Activated T-cell treated with anti-CD3 and anti-CD28 coated beads for 1 hour (primary cell): ENCODE data around the gene AGPAT4.

ENCODE experiments used
- DNase-seq: peaks from one replicate; pipeline ENCODE4 v3.0.0-alpha.2; 2020; ENCODE audit warnings: low read depth

AGPAT4 gene

DNA sequence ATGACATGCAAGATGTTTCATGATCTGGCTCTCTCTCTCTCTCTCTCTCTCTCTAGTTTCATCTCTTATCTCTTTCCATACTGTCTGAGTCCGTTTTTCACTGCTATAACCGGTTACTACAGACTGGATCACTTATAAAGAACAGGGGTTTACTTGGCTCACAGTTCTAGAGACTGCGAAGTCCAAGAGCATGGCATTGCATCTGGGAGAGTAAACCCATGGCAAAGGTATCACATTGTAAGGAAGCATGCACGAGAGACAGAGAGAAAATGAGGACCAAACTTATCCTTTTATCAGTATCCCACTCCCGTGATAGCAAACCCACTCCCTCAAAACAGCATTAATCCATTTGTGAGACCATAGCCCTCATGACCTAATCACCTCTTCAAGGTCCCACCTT lies 7.2 kb upstream of the AGPAT4 start:
- DNase-seq, result no peak

DNA sequence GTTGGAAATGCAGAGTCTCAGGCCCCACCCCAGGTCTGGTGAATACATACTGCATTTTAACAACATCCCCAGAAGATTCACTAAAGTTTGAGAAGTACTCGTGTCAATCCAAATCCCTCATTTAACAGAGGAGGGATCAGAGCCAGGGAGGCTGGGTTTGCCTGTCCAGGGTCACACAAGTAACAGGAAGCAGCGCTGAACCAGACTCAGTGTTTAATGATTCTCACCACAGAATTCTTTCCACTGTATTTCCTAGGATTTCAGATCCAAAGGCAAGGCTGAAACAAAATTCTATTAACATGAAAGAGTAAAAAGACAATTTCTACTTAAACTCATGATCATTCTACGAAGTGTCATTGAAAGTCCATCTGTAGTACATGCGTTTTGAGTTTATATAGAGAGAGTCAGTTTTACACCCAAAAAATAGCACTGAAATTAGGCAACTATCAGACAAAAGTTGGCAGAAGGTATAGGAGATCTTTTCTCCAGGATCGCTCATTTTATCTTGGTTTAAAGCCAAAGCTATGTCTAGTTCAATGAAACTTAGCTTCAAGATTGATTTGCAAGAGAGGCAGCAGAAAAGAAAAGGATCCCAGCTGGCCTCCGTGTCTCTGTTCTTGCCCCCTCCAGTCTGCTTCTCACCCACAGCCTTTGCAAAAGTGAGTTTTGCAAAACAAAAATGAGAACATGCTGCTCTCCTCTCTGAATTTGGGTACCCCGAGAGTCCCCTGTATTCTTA lies 6.0 kb upstream of the AGPAT4 start:
- no peak for DNase-seq

DNA sequence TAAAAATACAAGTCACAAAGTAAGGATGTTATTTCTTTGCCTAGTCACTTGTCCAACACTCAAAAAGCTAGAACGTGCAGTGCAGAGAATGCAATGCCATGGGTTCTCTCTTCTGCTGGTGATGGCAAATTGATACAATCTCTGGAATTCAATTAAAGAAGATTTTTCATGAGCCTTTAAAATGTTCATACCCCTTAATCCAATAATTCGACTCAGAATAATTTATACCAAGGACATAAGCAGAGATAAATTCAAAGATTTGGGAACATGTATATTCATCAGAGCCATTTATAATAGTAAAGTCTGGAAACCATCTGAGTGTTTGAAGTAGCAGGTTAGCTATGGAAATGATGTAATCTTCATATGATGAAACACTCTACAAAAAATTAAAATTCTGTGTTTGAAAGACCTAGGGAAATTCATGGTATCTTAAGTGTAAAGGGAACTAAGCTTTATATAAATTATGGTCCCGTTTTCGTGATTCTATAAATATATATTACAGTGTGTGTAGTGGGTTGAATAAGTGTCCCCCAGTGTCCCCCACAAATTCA lies 2.8 kb upstream of the AGPAT4 start:
- no peak for DNase-seq

DNA sequence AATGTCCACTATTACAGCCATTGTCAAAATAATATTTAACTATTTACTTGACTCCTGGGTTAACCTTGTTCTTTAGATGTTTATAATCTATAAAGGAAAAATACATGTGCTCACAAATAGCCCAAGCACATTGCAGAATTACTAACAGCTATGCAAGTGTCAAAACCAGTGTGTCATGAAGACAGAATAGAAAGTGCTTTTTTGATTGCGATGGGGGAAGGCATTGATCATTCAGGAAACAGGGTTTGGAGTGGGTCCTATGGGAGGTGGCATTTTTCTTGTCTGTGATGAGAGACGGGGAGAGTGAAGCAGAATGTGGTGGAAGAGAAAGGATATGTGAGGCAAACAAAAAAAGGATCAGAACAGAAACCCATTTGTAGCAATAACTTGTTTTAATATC lies 1.0 kb upstream of the AGPAT4 start:
- no peak for DNase-seq

DNA sequence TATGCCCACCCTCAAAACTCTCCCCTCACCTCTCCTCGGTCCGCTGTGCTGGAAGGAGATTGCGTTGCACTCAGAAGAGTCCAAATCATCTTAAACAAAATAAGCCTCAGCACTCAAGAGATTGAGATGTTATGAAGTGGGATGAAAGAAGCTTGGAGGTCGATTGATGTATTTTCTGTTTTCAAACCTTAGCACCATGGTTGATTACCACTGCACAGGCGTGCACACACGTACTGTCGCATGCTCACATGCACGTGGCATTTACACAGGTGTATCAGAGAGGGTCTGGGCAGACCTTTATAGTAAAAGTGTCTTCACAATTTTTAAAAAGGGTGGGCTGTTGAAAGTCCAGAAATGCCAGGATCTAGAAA lies 612 bp upstream of the AGPAT4 start:
- no peak for DNase-seq

DNA sequence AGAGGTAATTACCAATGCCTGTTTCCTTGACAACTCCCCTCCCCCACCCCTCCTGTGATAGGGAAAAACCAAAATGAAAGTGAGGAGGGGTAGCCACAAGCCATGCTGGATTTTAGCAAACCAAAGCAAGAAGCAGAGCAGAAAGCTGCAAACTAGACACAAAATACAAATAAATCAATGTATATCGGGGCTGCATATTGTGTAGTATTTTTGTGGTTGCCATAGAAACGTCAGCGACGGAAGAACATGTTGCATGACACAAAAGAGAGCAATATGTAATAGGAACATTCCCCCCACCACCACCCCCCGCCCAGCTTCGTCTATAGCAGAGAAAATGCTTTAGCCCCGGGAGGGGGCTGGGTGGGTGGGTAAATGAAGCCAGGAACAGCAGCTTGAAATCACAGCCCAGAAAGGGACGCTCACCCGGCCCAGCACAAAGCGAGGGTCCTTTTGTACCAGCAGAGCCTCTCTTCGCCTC lies 548 bp downstream of the AGPAT4 start:
- DNase-seq, result peak; percentile 19

DNA sequence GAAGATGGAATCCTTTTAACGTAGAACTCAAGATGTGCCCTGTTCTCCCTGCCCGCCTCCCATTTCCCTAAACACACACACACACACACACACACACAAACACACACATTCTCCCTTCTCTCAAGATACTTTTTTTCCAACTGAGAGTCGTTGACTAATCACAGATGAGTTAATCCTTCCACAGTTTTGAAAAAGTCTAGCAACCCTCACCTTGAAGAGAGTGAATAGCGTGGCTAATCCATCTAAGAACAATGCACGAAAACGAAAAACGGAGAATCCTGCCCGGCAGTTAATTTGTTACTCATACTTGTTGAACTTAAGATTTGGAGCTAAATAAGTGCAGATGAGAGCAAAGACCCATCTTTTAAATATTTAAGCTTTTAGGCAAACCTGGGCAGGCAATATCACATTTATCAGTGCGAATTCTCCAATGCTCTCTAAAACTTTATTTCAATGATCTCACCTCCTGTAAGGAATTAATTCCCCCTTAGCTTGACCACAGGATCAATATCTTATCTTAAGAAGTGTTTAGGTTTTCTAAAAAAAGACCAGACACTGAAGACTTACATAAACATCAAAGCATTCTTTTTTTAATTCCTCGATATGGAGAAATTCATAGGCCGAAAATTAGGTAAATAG lies 1.1 kb downstream of the AGPAT4 start:
- DNase-seq, result no peak

DNA sequence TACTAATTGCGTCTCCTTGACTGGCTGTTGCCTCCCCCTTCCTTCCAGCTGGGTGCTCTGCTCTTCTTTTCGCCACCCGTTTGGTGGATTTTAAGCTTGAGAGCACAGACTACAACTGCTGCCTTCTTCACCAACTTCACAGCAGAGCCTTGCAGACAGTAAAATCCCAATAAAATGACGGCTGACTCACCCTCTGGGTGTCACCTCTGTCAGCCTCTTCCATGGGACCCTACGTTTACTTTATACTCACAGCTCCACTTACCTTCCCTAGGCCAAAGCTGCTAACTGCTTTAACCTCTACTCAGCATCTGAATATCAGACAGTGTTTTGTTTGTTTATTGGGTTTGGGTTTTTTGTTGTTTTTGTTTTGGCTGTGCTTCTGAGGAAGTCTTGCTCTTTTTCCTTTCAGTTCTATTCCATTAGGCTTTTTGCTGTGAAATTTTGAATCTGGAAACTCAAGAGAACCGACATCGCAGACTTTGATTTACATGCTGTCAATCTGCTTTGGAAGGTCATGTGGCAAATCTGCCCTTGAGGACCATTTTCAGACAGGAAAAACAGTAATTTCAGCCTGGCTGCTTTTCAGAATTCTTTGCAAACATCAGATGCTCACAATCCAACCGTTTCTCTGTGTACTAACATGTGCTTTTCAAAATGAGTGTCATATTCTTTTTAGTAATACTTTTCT lies 2.4 kb downstream of the AGPAT4 start:
- no peak for DNase-seq

DNA sequence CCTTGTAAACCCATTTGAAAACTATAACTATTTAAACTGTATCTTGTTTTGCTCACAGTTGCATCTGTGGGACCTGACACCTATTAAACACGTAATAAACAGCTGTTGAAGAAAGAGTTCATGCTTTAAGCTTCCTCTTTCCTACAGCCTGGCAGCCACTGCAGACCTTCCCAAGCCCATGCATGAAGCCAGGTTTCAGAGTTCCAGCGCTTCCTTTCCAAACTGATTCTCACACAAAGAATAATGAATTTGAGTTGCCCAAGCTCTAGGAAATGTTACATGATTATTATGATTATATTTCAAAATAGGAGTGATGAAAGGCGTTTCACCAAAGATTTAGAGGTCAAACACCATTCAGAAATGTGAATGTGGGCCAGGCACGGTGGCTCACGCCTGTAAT lies 3.7 kb downstream of the AGPAT4 start:
- DNase-seq, result no peak

DNA sequence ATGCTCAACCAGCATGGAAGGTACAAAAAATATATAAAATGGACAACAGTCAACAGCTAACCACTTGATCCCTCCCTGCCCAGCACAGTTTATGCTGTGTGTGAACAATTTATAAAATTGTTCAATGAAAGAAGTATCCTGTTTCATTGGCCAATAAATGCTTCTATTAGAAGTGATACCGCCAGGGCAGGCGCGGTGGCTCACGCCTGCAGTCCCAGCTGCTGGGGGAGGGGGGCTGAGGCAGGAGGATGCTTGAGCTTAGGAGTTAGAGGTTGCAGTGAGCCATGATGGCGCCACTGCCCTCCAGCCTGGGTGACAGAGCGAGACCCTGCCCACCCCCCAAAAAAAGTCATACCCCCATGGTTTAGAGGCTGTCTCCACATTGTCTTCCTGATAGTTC lies 4.6 kb downstream of the AGPAT4 start:
- DNase-seq, result no peak

DNA sequence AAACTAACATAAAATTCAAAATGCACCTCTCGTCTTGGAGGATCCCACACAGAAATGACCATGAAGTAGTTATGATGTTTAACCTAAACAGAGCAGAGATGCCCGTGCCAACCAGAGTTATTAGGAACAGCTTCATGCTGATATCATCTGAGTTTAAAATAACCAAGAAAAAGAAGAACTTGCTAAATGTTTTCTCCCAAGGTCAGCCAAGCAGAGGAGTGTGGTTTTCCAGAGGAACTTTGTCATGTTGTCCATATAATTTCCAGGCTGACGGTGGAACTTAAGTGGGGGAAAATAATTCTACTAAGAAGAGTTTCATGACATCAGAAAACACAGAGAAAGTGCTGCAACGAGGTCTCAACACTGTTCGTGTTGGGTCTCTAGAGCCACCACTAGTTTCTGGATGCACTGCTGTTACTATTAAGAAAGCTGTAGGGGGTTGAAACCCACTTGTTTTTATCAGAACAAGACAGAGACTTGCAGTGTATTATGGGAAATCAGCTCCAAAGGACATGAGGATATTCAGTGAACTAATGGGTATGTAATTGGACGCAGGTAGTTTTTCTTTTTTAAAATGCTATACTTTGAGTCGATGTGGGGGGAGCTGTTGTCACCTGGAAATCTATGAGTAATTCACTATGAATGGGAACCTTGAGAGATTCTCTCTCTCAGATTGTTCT lies 5.2 kb downstream of the AGPAT4 start:
- no peak for DNase-seq

DNA sequence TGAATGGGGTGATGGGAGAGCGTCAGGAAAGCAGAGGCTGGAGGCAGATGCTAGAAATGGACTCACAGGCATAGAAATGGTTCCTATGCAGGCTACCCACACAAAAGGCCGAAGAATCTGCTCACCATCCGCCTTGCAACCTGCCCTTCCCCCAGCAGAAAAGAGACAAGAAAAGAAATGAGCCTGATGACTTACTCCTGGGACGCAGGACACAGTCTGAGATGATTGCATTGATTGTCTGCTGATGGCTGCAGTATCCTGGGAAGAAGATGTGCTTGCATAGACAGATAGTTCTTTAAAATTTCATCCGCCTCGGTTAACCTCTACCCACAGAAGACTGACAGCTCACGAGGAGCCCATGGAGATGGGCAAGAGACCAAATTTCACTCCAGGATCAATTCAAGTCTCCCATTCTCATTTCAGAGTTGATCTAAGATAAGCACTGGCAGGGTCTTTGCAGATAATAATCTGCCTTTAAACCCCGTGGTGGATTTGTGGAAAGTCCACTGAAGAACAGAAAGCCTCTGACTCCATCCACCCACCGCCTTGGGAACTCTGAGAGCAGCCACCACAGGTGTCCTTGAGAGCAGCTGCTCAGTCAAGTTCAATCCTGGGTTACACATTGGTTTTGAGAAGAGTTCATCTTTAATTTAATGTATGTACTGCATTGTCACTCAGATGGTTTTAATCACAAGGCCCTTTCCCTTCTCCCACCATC lies 7.2 kb downstream of the AGPAT4 start:
- no peak for DNase-seq

DNA sequence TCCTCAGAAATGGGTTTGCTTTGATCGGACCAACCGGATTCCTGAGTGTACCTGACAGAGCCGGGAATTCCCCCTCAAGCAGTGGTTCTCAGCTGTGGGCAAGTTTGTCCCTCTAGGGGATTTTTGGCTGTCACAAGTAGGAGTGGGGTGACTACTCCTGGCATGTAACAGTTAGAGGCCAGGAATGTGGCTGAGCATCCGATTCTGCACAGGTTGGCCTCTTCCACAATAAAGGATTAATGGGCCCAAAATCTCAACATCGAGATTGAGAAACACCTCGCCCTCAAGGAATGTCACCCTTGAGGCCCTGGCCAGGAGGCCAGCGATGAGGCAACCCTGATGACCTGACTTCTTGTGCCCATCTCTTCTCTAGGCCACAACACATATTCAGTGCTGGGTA lies 7.9 kb downstream of the AGPAT4 start:
- no peak for DNase-seq

DNA sequence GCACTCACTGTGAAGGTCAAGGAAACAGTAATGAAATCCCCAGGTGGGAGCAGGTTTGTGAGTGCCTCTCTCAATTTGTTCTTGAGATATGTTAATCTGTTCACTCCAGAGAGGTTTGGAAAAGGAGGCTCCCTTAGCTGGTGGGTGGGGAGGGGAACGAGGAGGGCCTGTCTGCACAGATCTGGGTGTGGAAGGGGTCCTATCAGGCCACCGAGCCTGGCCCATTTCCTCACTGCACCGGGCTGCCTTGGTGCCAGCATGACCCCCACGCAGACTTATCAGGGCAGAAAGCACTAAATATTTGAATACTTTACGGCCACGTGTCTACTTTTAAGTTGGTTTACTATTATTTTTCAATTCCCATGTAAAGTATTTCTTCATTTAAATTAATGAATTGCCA lies 8.3 kb downstream of the AGPAT4 start:
- no peak for DNase-seq

DNA sequence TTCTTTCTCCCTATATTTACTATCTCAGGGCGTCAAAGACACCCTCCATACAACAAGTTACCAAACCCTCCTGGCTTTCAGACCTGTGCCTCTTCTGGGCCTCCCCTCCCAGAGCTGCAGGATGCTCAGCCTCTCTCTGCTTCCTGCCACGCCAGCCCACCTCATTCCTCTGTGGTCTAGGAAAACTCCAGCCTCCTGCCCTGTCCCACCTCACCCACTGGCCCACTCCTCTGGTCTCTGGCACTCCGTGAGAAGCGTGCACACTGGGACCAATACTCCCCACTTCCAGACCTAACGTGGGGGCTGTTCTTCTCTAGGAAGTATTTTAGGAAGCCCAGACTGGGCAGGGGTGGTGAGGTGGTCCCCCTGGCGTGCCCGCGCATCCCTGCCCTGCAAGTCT lies 9.7 kb downstream of the AGPAT4 start:
- no peak for DNase-seq

DNA sequence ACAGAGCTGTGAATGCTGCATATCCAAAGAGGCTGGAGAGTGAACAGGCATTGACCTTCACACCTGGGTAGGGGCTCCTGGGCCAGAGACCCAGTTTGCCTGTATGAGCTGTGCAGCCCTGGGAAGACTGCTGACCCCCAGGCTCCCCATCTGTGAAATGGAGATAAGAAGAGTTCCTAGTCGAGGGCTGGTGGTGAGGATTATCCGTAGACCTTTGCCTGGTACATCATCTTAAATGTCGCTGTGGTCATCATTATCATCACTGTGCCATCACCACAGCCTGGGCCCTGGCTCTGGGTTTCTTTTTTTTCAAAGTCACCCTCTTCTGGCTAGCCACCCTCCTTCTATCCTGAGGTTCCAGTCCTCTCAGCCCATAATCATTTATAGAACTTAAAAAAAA lies 12.0 kb downstream of the AGPAT4 start:
- DNase-seq, result no peak

DNA sequence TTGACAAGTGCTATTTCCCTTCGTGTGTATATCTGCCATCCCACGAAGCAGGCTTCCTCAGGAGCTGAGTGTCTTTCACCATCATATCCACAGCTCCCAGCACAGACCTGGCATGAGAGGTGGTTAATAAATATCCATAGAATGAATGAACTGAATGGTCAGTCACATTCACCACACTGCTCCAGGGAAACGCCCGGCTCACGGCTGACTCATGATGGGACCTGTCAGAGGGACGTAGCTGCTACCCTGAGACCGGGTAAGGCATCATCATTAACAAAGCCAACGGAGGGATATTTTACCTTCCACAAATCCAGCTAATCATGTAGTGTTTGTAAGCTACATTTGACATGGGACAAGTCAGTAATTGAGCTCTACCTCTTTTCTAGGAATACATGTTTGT lies 12.5 kb downstream of the AGPAT4 start:
- no peak for DNase-seq

DNA sequence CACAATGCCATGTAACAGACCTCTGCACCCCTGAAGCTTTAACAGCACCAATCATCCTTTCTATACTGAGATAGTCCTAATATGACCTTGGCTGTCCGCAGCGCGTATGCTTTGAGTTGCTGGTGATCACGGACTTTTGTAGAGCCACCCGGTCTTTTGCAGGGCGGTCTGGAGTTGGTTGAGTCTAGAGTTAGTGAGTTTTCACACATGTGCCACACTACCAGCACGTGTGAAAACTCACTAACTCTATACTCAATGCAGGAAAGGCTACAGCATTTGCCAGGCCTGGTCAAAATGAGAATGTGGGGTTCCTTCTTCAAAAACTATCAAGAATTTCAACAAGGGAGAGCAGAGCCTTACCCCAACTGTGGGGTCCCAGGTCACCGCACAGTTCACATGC lies 14.6 kb downstream of the AGPAT4 start:
- DNase-seq, result no peak

DNA sequence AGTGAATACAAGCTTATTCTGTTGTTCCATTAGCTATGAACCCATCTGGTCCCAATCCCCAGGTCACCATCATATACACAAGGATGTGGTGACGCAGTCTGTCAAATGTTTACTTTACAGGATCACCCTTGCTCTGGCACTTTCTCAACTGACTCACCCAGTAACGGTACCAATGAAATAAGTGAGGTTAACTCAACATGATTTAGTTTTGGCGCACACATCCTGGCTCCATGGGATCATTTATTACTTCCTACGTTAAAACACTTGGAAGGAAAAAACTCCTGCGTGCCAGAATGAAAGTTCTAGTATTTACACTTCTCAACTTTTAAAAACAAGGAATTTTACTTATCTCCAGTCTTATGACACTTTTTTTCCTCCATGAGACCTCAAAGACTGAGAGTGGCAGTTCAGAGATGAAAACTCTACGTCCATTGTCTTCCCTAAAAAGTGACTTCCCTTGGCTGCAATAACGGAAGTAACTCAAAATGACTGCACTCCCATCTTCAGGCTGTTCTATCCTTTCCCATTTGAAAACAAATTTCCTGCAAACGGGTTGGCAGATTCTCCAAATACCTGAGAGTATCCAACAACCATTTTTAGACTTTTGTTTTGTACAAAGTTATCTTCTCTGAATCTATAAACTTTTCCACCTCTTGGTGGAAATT lies 15.9 kb downstream of the AGPAT4 start:
- DNase-seq, result no peak

DNA sequence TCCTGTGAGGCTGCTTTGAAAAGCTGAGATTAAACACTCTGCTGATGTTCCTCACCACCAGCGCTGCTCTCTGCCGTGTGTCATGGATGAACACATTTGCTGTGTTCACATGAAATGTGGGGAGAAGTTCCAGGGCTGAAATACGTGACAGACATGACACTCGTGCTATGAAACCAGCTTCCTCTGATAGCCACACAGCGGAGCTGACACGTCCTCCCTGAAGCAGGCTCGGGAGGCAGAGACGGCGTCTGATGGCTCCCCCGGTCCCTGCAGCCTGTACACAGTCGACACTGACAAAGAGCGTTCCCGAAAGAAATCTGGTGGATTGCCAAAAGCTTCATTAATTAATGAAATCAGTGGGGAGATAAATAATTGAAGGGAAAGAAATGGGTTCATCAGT lies 17.5 kb downstream of the AGPAT4 start:
- no peak for DNase-seq

DNA sequence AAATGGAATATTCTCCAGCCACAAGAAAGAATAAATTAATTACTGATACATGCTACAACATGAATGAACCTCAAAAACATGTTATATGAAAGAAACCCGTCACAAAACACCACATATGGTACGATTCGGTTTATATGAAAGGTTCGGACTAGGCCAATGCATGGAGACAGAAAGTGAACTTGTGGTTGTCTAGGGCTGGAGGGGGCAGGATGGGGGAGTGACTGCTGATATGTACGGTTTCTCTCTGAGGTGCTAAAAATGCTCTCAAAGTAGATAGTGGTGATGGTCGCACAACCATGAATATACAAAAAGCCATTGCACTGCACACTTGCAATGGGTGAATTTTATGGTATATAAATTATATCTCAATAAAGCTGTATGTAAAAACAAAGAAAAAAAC lies 18.3 kb downstream of the AGPAT4 start:
- DNase-seq, result no peak
